GM12892 (cell line): ENCODE results near the gene CRB3.
"Not testable (repeated sequence)": the region's sequence is repeated elsewhere in the genome, so short reads cannot be mapped to it uniquely, and the experiment has no call there.

Source experiments
- DNase-seq: peaks from one replicate; pipeline ENCODE4 v3.0.0; 2011; ENCODE audit not compliant: insufficient read length
- FAIRE-seq: peaks from 2 replicates; lab custom pipeline; 2011; peaks lifted over from hg19 to GRCh38; lab: Jason Lieb, UNC
- POLR2A ChIP-seq: IDR thresholded peaks from 2 replicates; pipeline ENCODE4 v1.6.1; 2011; ENCODE audit warnings: low read depth, low read length, control low read depth
- POLR2AphosphoS5 ChIP-seq: IDR thresholded peaks from 2 replicates; pipeline ENCODE4 v1.6.1; 2011; ENCODE audit warnings: low read depth, low read length, control low read depth
- TAF1 ChIP-seq: IDR thresholded peaks from 2 replicates; pipeline ENCODE4 v1.6.1; 2011; ENCODE audit warnings: low read depth, mild to moderate bottlenecking, control low read depth, low read length, borderline replicate concordance

The CRB3 gene

GRCh38 chr19:6424195-6424938 is 39.7 kb upstream of the CRB3 start, which contains the start of gene KHSRP:
KHSRP (minus strand) TSS chr19:6424811; CDS start chr19:6424701, 110 bp downstream.
- FAIRE-seq (no peak), DNase-seq (no peak)
- TF ChIP-seq TAF1 (peak; percentile 34; the same call in 1 of the 2 replicates), POLR2AphosphoS5 (0 out of 2 replicates have a peak, but pooled peaks have one; percentile 52), POLR2A (peak; percentile 65; the same call in 1 of the 2 replicates)

GRCh38 chr19:6424939-6425731 is 38.9 kb upstream of the CRB3 start:
- DNase-seq (peak; percentile 99), FAIRE-seq (peak; percentile 100)
- TF ChIP-seq POLR2A = peak; percentile 46; the same call in 1 of the 2 replicates
- TF ChIP-seq POLR2AphosphoS5 = 0 out of 2 replicates have a peak, but pooled peaks have one; percentile 11
- TF ChIP-seq TAF1 = no peak

- no peak for TF ChIP-seq TAF1
- no peak for TF ChIP-seq POLR2A
- DNase-seq = no peak
- FAIRE-seq = peak; percentile 40
Measured at GRCh38 chr19:6425732-6426620, 38.1 kb upstream of the CRB3 start.

GRCh38 chr19:6427131-6427530 is 36.9 kb upstream of the CRB3 start:
- TF ChIP-seq POLR2AphosphoS5 = no peak
- TF ChIP-seq TAF1 = no peak
- no peak for TF ChIP-seq POLR2A
- FAIRE-seq = no peak
- no peak for DNase-seq

- DNase-seq, FAIRE-seq: not testable (repeated sequence)
Measured at GRCh38 chr19:6428692-6429418, 35.2 kb upstream of the CRB3 start.

- no peak for TF ChIP-seq TAF1
- no peak for TF ChIP-seq POLR2AphosphoS5
- TF ChIP-seq POLR2A = no peak
- FAIRE-seq (no peak), DNase-seq (no peak)
Measured at GRCh38 chr19:6429419-6430221, 34.5 kb upstream of the CRB3 start.

GRCh38 chr19:6431891-6432290 is 32.2 kb upstream of the CRB3 start:
- TF ChIP-seq POLR2AphosphoS5 (no peak), POLR2A (no peak), TAF1 (no peak)
- DNase-seq (no peak), FAIRE-seq (no peak)

- FAIRE-seq (no peak), DNase-seq (no peak)
- TF ChIP-seq POLR2A = no peak
- no peak for TF ChIP-seq POLR2AphosphoS5
- TF ChIP-seq TAF1 = no peak
Measured at GRCh38 chr19:6433165-6433564, 30.9 kb upstream of the CRB3 start.

GRCh38 chr19:6433663-6434062 is 30.4 kb upstream of the CRB3 start, which contains the start of gene SLC25A41:
SLC25A41 (minus strand) TSS chr19:6433763; CDS start chr19:6433693, 70 bp downstream.
- TF ChIP-seq POLR2A (no peak), POLR2AphosphoS5 (no peak), TAF1 (no peak)
- no peak for DNase-seq
- FAIRE-seq = no peak

GRCh38 chr19:6439743-6440142 is 24.3 kb upstream of the CRB3 start:
- FAIRE-seq = no peak
- TF ChIP-seq POLR2AphosphoS5 (no peak), TAF1 (no peak), POLR2A (no peak)
- no peak for DNase-seq
